ENCODE results near the gene MLLT6. TPM values are rescaled to one million over a fixed set of nuclear protein-coding genes. Genes with fewer than 3 reads are reported as not detected.

The MLLT6 gene
- total and polyA plus RNA-seq, 10 of the 15 experiments (the other 5 are each of a cell fraction or from before 2014, with no cell fraction given), result 4.8 to 105 (median 36.3) TPM

- TF ChIP-seq ASH2L (IDR thresholded peaks at IDR 0.05; ENCODE audit: borderline replicate concordance, low read depth), result no peak
- TF ChIP-seq PAX8 (IDR thresholded peaks at IDR 0.05), result no peak
- TF ChIP-seq SREBF2 (IDR thresholded peaks at IDR 0.05; ENCODE audit: low read length), result no peak
- TF ChIP-seq CREM (IDR thresholded peaks at IDR 0.05; ENCODE audit: low read depth), result no peak
- TF ChIP-seq CBFB (IDR thresholded peaks at IDR 0.05; ENCODE audit: low read depth), result peak; percentile 85; the same call in 1 of the 2 replicates
- TF ChIP-seq NFYB (IDR thresholded peaks at IDR 0.05; ENCODE audit: insufficient read depth, low read depth, low read length), result no peak
- TF ChIP-seq ZZZ3 (IDR thresholded peaks at IDR 0.05; ENCODE audit: control insufficient read depth, insufficient read length, low read depth), result no peak
- TF ChIP-seq, protein P1, sequence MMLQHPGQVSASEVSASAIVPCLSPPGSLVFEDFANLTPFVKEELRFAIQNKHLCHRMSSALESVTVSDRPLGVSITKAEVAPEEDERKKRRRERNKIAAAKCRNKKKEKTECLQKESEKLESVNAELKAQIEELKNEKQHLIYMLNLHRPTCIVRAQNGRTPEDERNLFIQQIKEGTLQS (IDR thresholded peaks at IDR 0.05; ENCODE audit: borderline replicate concordance, extremely low read depth, low read depth, low read length), result no peak
- TF ChIP-seq DPF2 (IDR thresholded peaks at IDR 0.05), result no peak
- TF ChIP-seq, protein P2, sequence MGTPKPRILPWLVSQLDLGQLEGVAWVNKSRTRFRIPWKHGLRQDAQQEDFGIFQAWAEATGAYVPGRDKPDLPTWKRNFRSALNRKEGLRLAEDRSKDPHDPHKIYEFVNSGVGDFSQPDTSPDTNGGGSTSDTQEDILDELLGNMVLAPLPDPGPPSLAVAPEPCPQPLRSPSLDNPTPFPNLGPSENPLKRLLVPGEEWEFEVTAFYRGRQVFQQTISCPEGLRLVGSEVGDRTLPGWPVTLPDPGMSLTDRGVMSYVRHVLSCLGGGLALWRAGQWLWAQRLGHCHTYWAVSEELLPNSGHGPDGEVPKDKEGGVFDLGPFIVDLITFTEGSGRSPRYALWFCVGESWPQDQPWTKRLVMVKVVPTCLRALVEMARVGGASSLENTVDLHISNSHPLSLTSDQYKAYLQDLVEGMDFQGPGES (IDR thresholded peaks at IDR 0.05), result no peak
- no peak for TF ChIP-seq FOXK2 (IDR thresholded peaks at IDR 0.05)
- TF ChIP-seq IRF4 (IDR thresholded peaks at IDR 0.05; ENCODE audit: low read depth, low read length), result no peak
- TF ChIP-seq BCLAF1 (IDR thresholded peaks at IDR 0.05), result no peak
- no peak for TF ChIP-seq WRNIP1 (IDR thresholded peaks at IDR 0.05; ENCODE audit: borderline replicate concordance, low read depth, low read length)
- no peak for TF ChIP-seq MYB (IDR thresholded peaks at IDR 0.05; ENCODE audit: borderline replicate concordance, low read depth, low read length)
- TF ChIP-seq MTA2 (IDR thresholded peaks at IDR 0.05; ENCODE audit: low read depth), result no peak
- TF ChIP-seq STAT1 (conservative IDR thresholded peaks at IDR 0.05), result no peak
- TF ChIP-seq TCF12 (IDR thresholded peaks at IDR 0.05; ENCODE audit: low read depth, low read length), result no peak
- no peak for TF ChIP-seq REST (IDR thresholded peaks at IDR 0.05; ENCODE audit: low read depth, low read length)
- no peak for TF ChIP-seq NR2C2 (IDR thresholded peaks at IDR 0.05; ENCODE audit: borderline replicate concordance, control insufficient read depth, insufficient read length, low read depth)
- no peak for TF ChIP-seq RAD51 (IDR thresholded peaks at IDR 0.05)
- TF ChIP-seq POLR2AphosphoS5 (IDR thresholded peaks at IDR 0.05; ENCODE audit: low read length), result no peak
- TF ChIP-seq CREB1 (IDR thresholded peaks at IDR 0.05; ENCODE audit: low read depth), result 0 out of 2 replicates have a peak, but pooled peaks have one; percentile 33
- peak in 1 of 2 experiments; percentile 81; a peak in 2 of 3 replicates for TF ChIP-seq EGR1 (IDR thresholded peaks at IDR 0.05; ENCODE audit: borderline replicate concordance in 1 of 2, low read depth in 2 of 2, low read length in 2 of 2)
Observed at GRCh38 chr17:38728290-38728831, 23.3 kb downstream of the MLLT6 start (continued).
